22Rv1 (cell line): ENCODE measurements around the gene FDX1.
A peak's percentile ranks its signal among the peaks of the same experiment; 100 is the strongest.
"Not testable (repeated sequence)": the region's sequence is repeated elsewhere in the genome, so short reads cannot be mapped to it uniquely, and the experiment has no call there.

Source experiments
- H3K27ac ChIP-seq: fragments of 450-650 bp; 2 replicates; pipeline ENCODE4 v1.5.1; 2017
- CTCF ChIP-seq: fragments of 450-650 bp; IDR thresholded peaks from 2 replicates; pipeline ENCODE4 v1.5.1; 2017; ENCODE audit warnings: mild to moderate bottlenecking
- ZFX ChIP-seq: fragments of 450-650 bp; IDR thresholded peaks from 2 replicates; pipeline ENCODE4 v1.6.1; 2017; ENCODE audit warnings: antibody characterized with exemption, borderline replicate concordance

FDX1 gene

GRCh38 chr11:110429731-110430266, at the start of gene FDX1:
Gene FDX1, plus strand, starts transcription at chr11:110429948. Its CDS starts 173 bp downstream, at chr11:110430121.
- H3K27ac ChIP-seq, result peak within 1 kb of the TSS; percentile 85
- TF ChIP-seq CTCF, result peak; percentile 85
- TF ChIP-seq ZFX, result no peak

- H3K27ac ChIP-seq, result no peak overlapping the region
- TF ChIP-seq CTCF, result no peak
- TF ChIP-seq ZFX, result no peak
Measured at GRCh38 chr11:110380836-110381622, 48.7 kb upstream of the FDX1 start.

- H3K27ac ChIP-seq, result not testable (repeated sequence)
Measured at GRCh38 chr11:110388231-110388630, 41.5 kb upstream of the FDX1 start.

- TF ChIP-seq CTCF (no peak), ZFX (no peak)
- H3K27ac ChIP-seq, result no peak overlapping the region
Measured at GRCh38 chr11:110389965-110390364, 39.8 kb upstream of the FDX1 start.

GRCh38 chr11:110392056-110392455, 37.7 kb upstream of the FDX1 start:
- no peak overlapping the region for H3K27ac ChIP-seq
- TF ChIP-seq CTCF (no peak), ZFX (no peak)

GRCh38 chr11:110397668-110398286, 32.0 kb upstream of the FDX1 start:
- not testable (repeated sequence) for H3K27ac ChIP-seq

GRCh38 chr11:110403585-110403984, 26.2 kb upstream of the FDX1 start:
- H3K27ac ChIP-seq, result not testable (repeated sequence)

GRCh38 chr11:110405636-110406035, 24.1 kb upstream of the FDX1 start:
- not testable (repeated sequence) for H3K27ac ChIP-seq

- TF ChIP-seq ZFX, result no peak
- TF ChIP-seq CTCF, result no peak
- no peak overlapping the region for H3K27ac ChIP-seq
Measured at GRCh38 chr11:110407315-110407714, 22.4 kb upstream of the FDX1 start.
